K562 (cell line): ENCODE measurements around the gene ANO9. TPM values are rescaled to one million over a fixed set of nuclear protein-coding genes. Genes with fewer than 3 reads are reported as not detected.

ENCODE experiments used
- PTTG1 ChIP-seq: fragments of 450-650 bp; IDR thresholded peaks from 2 replicates; pipeline ENCODE4 v1.6.1; 2016; ENCODE audit warnings: low read depth, mild to moderate bottlenecking, missing genetic modification characterization, missing compliant biosample characterization
- TARDBP ChIP-seq: fragments of 450-650 bp; IDR thresholded peaks from 2 replicates; pipeline ENCODE4 v1.6.1; 2016
- ZNF75A ChIP-seq: fragments of 450-650 bp; formaldehyde crosslinking; IDR thresholded peaks from 2 replicates; pipeline ENCODE4 v1.4.0; 2020; ENCODE audit warnings: mild to moderate bottlenecking
- ZNF764 ChIP-seq: fragments of 250-450 bp; sonication (Bioruptor Pico); IDR thresholded peaks from 2 replicates; pipeline ENCODE4 v1.4.0; 2020; ENCODE audit warnings: low read depth, mild to moderate bottlenecking, moderate library complexity
- polyA plus RNA-seq, 8 experiments: library from polyadenylated mRNA; depleted of rRNA in 4 of 8; stranded (reverse) in 5 of 8; unstranded in 3 of 8; fragments of >200 nt; fragmentation: Nextera tagmentation in 2 of 8; fragmentation: Illumina TruSeq in 1 of 8; extraction: Ambion mirVana in 2 of 8; extraction: Trizol in 1 of 8; gene quantifications; 2 replicates each; pipeline versions ENCODE4 v1.2.1 to v1.2.3, GENCODE V29; 2011 to 2014; ENCODE audit warnings: inconsistent platforms in 1 of 8, missing spikeins in 1 of 8
- total RNA-seq, 7 experiments: library from RNA; depleted of rRNA in 6 of 7; stranded (reverse); fragments of >200 nt in 6 of 7; fragmentation: Illumina TruSeq in 2 of 7; extraction: Trizol in 2 of 7; gene quantifications; 2 replicates each; pipeline versions ENCODE4 v1.2.1 to v1.2.3, GENCODE V29; 2011 to 2021; ENCODE audit warnings: low replicate concordance in 1 of 7
- TF ChIP-seq, protein P1 (sequence below): fragments of 450-650 bp; IDR thresholded peaks from 2 replicates; pipeline ENCODE4 v1.6.1; 2016; ENCODE audit warnings: low read depth
- TF ChIP-seq, protein P2 (sequence below): fragments of 200-400 bp; formaldehyde crosslinking; IDR thresholded peaks from 2 replicates; pipeline ENCODE4 v1.6.1; 2017; ENCODE audit warnings: mild to moderate bottlenecking, low read depth, low read length, moderate library complexity
- TF ChIP-seq, protein P3 (sequence below): sonication (generic); formaldehyde crosslinking; IDR thresholded peaks from 2 replicates; pipeline ENCODE4 v1.8.1; 2023; ENCODE audit warnings: mild to moderate bottlenecking, missing genetic modification reagents
- TF ChIP-seq, protein P4 (sequence below): sonication (generic); formaldehyde crosslinking; IDR thresholded peaks from 2 replicates; pipeline ENCODE4 v1.8.0; 2023; ENCODE audit warnings: missing genetic modification reagents, mild to moderate bottlenecking, borderline replicate concordance

ANO9 gene
- total and polyA plus RNA-seq, 9 of the 15 experiments (the other 6 are each of a cell fraction or from before 2014, with no cell fraction given), result 0.20 to 14.5 (median 4.5) TPM

DNA sequence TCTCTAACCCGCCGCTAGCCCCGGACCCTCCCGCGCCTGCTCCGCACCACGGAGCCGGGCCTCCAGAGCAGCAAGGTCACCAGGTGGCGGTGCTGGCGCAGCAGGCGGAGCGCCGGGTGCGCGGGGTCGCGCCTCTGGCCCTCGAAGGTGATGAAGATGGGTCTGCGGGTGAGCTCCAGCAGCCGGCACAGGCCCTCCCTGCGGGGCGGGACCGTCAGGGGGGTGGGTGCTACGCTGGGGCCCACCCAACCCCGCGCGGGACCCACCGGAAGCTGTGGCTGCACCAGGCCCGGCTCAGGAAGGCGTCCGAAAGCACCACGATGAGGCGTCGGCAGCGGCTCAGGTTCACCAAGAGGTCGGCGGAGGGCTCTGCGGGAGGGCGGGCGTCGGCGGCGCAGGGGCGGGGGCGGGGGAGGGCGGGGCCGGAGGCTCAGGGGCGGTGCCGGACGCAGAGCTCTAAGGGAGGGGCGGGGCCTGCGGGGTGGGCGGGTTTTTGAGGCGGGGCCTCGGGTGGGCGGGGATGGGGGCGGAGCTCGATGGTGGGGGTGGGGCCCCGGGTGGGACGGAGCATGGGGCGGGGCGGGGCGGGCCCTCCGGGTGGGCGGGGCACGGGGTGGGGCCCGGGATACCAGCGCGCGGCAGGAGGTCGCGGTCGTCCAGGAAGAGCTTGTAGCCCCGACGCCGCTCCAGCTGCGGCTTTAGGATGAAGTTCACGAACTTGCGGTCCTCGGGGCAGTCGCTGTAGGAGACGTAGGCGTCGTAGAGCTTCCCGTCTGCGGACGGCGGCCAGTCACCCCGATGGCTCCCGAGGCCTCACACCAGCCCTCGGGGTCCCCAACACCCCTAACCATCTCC, 34.8 kb downstream of the ANO9 start (continued):
- TF ChIP-seq, protein P1, sequence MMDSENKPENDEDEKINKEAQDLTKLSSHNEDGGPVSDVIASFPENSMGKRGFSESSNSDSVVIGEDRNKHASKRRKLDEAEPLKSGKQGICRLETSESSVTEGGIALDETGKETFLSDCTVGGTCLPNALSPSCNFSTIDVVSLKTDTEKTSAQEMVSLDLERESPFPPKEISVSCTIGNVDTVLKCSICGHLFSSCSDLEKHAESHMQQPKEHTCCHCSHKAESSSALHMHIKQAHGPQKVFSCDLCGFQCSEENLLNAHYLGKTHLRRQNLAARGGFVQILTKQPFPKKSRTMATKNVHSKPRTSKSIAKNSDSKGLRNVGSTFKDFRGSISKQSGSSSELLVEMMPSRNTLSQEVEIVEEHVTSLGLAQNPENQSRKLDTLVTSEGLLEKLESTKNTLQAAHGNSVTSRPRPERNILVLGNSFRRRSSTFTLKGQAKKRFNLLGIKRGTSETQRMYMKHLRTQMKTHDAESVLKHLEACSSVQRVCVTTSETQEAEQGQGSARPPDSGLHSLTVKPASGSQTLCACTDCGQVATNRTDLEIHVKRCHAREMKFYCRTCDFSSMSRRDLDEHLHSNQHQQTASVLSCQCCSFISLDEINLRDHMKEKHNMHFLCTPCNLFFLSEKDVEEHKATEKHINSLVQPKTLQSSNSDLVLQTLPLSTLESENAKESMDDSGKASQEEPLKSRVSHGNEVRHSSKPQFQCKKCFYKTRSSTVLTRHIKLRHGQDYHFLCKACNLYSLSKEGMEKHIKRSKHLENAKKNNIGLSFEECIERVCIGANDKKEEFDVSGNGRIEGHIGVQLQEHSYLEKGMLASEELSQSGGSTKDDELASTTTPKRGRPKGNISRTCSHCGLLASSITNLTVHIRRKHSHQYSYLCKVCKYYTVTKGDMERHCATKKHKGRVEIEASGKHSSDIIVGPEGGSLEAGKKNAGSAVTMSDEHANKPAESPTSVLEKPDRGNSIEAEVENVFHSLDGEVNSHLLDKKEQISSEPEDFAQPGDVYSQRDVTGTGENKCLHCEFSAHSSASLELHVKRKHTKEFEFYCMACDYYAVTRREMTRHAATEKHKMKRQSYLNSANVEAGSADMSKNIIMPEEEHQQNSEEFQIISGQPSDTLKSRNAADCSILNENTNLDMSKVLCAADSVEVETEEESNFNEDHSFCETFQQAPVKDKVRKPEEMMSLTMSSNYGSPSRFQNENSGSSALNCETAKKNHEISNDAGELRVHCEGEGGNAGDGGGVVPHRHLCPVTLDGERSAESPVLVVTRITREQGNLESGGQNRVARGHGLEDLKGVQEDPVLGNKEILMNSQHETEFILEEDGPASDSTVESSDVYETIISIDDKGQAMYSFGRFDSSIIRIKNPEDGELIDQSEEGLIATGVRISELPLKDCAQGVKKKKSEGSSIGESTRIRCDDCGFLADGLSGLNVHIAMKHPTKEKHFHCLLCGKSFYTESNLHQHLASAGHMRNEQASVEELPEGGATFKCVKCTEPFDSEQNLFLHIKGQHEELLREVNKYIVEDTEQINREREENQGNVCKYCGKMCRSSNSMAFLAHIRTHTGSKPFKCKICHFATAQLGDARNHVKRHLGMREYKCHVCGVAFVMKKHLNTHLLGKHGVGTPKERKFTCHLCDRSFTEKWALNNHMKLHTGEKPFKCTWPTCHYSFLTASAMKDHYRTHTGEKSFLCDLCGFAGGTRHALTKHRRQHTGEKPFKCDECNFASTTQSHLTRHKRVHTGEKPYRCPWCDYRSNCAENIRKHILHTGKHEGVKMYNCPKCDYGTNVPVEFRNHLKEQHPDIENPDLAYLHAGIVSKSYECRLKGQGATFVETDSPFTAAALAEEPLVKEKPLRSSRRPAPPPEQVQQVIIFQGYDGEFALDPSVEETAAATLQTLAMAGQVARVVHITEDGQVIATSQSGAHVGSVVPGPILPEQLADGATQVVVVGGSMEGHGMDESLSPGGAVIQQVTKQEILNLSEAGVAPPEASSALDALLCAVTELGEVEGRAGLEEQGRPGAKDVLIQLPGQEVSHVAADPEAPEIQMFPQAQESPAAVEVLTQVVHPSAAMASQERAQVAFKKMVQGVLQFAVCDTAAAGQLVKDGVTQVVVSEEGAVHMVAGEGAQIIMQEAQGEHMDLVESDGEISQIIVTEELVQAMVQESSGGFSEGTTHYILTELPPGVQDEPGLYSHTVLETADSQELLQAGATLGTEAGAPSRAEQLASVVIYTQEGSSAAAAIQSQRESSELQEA, result no peak
- TF ChIP-seq TARDBP, result no peak
- no peak for TF ChIP-seq ZNF764 (CRISPR knock-in tag)
- TF ChIP-seq ZNF75A (CRISPR knock-in tag), result no peak
- TF ChIP-seq, protein P2, sequence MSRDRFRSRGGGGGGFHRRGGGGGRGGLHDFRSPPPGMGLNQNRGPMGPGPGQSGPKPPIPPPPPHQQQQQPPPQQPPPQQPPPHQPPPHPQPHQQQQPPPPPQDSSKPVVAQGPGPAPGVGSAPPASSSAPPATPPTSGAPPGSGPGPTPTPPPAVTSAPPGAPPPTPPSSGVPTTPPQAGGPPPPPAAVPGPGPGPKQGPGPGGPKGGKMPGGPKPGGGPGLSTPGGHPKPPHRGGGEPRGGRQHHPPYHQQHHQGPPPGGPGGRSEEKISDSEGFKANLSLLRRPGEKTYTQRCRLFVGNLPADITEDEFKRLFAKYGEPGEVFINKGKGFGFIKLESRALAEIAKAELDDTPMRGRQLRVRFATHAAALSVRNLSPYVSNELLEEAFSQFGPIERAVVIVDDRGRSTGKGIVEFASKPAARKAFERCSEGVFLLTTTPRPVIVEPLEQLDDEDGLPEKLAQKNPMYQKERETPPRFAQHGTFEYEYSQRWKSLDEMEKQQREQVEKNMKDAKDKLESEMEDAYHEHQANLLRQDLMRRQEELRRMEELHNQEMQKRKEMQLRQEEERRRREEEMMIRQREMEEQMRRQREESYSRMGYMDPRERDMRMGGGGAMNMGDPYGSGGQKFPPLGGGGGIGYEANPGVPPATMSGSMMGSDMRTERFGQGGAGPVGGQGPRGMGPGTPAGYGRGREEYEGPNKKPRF, result no peak
- TF ChIP-seq, protein P3, sequence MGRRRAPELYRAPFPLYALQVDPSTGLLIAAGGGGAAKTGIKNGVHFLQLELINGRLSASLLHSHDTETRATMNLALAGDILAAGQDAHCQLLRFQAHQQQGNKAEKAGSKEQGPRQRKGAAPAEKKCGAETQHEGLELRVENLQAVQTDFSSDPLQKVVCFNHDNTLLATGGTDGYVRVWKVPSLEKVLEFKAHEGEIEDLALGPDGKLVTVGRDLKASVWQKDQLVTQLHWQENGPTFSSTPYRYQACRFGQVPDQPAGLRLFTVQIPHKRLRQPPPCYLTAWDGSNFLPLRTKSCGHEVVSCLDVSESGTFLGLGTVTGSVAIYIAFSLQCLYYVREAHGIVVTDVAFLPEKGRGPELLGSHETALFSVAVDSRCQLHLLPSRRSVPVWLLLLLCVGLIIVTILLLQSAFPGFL (CRISPR knock-in tag), result no peak
- TF ChIP-seq PTTG1 (tag), result no peak
- TF ChIP-seq, protein P4, sequence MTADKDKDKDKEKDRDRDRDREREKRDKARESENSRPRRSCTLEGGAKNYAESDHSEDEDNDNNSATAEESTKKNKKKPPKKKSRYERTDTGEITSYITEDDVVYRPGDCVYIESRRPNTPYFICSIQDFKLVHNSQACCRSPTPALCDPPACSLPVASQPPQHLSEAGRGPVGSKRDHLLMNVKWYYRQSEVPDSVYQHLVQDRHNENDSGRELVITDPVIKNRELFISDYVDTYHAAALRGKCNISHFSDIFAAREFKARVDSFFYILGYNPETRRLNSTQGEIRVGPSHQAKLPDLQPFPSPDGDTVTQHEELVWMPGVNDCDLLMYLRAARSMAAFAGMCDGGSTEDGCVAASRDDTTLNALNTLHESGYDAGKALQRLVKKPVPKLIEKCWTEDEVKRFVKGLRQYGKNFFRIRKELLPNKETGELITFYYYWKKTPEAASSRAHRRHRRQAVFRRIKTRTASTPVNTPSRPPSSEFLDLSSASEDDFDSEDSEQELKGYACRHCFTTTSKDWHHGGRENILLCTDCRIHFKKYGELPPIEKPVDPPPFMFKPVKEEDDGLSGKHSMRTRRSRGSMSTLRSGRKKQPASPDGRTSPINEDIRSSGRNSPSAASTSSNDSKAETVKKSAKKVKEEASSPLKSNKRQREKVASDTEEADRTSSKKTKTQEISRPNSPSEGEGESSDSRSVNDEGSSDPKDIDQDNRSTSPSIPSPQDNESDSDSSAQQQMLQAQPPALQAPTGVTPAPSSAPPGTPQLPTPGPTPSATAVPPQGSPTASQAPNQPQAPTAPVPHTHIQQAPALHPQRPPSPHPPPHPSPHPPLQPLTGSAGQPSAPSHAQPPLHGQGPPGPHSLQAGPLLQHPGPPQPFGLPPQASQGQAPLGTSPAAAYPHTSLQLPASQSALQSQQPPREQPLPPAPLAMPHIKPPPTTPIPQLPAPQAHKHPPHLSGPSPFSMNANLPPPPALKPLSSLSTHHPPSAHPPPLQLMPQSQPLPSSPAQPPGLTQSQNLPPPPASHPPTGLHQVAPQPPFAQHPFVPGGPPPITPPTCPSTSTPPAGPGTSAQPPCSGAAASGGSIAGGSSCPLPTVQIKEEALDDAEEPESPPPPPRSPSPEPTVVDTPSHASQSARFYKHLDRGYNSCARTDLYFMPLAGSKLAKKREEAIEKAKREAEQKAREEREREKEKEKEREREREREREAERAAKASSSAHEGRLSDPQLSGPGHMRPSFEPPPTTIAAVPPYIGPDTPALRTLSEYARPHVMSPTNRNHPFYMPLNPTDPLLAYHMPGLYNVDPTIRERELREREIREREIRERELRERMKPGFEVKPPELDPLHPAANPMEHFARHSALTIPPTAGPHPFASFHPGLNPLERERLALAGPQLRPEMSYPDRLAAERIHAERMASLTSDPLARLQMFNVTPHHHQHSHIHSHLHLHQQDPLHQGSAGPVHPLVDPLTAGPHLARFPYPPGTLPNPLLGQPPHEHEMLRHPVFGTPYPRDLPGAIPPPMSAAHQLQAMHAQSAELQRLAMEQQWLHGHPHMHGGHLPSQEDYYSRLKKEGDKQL (CRISPR knock-in tag), result no peak
